GM10266 (cell line): ENCODE data around the gene FGFR4.

Experiments used
- DNase-seq: peaks from one replicate; pipeline ENCODE4 v3.0.0; 2012; ENCODE audit errors: extremely low spot score
- TF ChIP-seq, protein P1 (sequence below): IDR thresholded peaks from 2 replicates; pipeline ENCODE4 v1.5.1; 2012; ENCODE audit warnings: mild to moderate bottlenecking, low read depth; ENCODE audit not compliant: control insufficient read depth, insufficient read depth; ENCODE audit errors: missing control alignments

The FGFR4 gene

DNA sequence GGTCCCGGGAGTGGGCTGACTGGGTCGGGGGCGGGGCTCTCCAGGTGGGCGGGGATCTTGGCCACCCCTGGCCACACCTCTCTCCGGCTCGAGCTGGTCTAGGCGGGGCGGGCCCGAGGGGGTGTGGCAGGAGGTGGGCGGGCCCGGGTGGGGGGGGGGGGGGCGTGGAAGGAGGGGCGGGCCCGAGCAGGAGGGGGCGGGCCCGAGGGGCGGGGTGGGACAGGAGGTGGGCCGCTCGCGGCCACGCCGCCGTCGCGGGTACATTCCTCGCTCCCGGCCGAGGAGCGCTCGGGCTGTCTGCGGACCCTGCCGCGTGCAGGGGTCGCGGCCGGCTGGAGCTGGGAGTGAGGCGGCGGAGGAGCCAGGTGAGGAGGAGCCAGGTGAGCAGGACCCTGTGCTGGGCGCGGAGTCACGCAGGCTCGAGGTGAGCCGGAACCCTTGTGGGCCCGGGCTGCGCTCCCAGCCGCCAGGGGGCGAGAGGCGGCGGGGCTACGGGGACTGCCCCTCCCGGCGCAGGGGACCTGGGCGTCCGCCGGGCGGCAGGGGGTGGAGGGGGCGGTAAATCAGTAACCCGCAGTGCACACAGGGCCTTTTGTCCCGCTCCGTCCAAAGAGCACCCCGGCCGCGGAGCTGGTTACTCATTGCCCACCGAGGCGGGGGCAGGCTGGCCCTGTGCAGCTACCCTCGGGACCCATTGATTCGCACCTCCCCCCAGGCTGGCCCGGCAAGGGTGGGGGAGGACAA, at the start of gene FGFR4:
TSS of gene FGFR4 (plus strand) at position 262 of the 744 bp plus-strand sequence. CDS start 2,688 bp downstream, outside the sequence.
- TF ChIP-seq, protein P1, sequence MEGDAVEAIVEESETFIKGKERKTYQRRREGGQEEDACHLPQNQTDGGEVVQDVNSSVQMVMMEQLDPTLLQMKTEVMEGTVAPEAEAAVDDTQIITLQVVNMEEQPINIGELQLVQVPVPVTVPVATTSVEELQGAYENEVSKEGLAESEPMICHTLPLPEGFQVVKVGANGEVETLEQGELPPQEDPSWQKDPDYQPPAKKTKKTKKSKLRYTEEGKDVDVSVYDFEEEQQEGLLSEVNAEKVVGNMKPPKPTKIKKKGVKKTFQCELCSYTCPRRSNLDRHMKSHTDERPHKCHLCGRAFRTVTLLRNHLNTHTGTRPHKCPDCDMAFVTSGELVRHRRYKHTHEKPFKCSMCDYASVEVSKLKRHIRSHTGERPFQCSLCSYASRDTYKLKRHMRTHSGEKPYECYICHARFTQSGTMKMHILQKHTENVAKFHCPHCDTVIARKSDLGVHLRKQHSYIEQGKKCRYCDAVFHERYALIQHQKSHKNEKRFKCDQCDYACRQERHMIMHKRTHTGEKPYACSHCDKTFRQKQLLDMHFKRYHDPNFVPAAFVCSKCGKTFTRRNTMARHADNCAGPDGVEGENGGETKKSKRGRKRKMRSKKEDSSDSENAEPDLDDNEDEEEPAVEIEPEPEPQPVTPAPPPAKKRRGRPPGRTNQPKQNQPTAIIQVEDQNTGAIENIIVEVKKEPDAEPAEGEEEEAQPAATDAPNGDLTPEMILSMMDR: peak; percentile 66
- DNase-seq: peak; percentile 96

DNA sequence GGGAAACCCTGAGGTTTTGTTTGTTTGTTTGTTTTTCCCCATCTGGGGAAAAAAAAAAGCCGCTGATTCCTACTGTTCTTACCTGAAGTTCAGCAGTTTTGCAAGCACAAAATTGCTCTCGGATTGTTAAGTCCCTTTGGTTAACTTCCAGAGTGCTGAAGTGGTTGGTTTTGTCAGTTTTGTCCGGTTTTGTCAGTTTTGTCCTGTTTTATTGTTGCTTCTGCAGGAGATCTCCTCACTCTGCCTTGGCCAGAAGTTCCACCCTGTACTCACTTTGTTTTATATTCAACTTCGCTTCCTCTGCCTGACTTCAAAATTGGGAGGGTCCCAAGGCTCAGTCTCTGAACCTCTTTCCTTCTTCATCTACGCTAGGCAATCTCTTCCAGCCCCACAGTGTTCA, 49.8 kb upstream of the FGFR4 start:
- DNase-seq: no peak
- TF ChIP-seq, protein P1: no peak

DNA sequence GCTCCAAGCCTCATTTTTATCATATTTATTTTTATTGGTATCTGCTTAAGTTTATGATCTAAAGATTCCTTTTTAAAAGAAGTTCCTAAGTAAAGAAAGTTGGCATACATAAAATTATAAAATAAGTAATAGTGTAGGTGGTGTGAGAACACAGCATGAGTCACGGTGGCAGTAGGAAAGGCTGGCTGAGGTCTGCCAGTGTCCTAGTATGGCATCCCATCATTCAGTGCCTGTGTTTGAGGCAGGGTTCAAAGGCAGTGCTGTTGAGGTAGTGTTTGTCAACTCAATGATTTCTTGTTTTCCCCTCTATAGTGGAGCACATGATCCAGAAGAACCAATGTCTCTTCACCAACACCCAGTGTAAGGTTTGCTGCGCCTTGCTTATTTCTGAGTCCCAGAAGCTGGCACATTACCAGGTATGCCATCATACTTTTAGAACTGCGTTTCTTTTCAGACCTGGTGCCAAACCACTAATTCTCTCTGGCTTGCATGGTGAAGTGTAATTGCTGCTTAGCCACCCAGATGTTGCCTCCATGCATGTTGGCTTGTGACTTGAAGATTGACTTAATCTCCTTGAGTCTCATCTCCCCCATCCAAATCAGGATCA, 45.8 kb upstream of the FGFR4 start:
- no peak for DNase-seq
- TF ChIP-seq, protein P1: no peak

DNA sequence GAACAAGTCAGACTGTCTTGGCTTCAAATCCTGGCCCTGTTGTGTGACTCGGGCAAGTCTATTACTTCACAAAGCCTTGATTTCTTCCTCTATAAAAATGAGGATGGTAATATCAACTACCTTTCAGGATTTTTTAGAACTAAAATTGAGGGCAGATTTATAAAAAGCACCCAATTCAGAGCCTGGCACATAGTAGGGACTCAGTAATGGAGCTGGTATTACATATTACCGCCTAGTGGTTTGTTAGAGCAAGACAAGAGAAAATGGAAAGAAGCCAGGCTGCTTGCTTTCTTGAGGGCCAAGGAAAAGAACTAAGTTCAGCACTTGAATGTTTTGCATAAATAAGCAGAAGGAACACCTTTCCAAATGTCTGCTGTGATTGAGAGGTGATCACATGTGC, 44.8 kb upstream of the FGFR4 start:
- DNase-seq: no peak
- TF ChIP-seq, protein P1: no peak

DNA sequence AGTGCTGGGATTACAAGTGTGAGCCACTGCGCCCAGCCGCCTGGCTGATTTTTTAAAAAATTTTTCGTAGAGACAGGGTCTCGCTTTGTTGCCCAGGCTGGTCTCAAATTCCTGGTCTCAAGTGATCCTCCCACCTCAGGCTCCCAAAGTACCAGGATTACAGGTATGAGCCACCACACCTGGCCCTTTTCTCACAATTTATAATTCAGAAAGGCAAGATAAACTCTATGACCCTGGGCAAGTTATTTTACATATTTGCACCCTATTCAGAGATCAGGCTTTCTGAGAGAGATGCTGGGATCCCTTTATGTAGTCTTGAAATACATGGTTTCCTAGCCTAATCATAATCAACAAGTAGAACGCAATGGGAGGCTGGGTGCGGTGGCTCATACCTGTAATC, 43.6 kb upstream of the FGFR4 start:
- TF ChIP-seq, protein P1: no peak
- DNase-seq: no peak

DNA sequence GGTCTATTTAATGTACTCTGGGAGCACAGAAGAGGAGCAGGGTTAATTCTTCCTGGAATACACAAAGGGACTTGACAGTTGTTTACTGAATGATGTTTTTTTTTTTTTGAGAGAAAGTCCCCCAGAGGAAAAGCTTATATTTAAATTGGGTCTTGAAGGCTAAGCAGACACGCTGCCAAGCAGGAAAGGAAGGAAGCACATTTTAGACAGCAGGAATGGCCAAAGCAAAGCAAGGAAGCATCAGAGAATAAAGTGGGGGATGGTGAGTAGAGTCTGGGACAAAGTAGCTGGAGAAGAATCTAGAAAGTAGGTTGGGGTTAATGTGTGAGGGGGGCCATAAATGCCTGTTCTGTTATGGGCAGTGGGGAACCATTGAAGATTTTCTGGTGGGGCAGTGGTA, 42.8 kb upstream of the FGFR4 start:
- TF ChIP-seq, protein P1: no peak
- DNase-seq: no peak

DNA sequence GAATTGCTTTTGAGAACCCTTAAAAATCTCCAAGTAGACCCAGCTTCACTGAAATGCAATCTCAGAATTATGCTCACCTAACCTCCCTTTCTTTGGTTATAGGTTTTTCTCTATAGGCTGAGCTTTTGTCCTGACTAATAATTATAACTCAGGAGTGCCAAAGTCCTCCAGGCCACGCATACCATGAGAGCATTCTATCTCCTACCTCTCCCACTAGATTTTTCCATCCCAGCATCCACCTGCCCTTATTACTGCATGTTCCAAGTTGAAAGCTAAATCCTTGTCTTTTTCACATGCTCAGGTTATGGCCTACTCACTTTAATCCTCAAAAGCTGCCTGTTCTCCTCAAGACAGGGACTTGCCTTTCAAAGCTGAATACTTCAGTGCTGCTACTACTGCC, 42.1 kb upstream of the FGFR4 start:
- no peak for DNase-seq
- TF ChIP-seq, protein P1: no peak
